ENCODE results near the gene VAV3. TPM values are rescaled to one million over a fixed set of nuclear protein-coding genes. Genes with fewer than 3 reads are reported as not detected.
A peak's percentile ranks its signal among the peaks of the same experiment; 100 is the strongest.

VAV3 gene
- total RNA-seq, 1 donor from 2014 or later = 1.4 TPM

DNA sequence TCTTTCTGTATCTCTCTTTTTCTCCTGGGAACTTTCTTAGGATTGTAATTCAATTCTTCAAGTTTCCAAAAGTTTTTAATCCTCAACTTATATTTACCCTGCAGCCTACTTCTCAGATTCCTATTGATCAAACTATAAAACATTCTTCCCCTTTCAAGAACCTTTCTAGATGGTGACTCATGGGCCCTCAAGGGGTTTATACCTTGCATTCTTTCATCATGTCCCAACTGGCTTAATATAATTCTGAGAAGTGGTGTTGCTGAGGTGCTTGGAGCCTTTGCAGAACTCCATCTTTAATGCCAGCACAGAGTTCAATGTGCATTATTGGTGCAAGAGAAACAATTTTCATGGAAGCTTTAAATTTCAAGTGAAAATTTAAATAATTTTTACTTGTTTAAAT is 273.4 kb downstream of the VAV3 start:
- DNase-seq (ENCODE audit: low read depth) = no peak

DNA sequence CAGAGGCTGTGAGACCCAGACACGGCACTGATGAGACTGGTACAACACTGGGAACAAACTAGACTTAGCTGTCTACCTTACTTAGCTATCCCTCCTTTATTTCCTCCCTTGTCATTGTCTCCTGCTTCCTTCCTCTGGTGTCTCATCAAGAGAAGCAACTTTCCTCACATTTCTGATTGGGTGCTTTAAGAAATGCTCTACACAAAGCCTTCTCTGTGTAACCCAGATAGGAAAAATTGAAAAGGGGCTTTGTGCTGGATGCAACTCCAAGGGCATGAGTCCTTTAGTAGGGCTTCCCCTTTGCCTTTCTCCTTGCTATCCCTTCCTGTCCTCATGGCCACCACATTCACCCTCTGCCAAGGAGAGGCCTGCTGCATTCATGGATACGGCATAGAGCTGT is 274.5 kb downstream of the VAV3 start:
- no peak for DNase-seq (ENCODE audit: low read depth)

GRCh38 chr1:107689733-107690132 is 275.2 kb downstream of the VAV3 start:
- no peak for DNase-seq (ENCODE audit: low read depth)

DNA sequence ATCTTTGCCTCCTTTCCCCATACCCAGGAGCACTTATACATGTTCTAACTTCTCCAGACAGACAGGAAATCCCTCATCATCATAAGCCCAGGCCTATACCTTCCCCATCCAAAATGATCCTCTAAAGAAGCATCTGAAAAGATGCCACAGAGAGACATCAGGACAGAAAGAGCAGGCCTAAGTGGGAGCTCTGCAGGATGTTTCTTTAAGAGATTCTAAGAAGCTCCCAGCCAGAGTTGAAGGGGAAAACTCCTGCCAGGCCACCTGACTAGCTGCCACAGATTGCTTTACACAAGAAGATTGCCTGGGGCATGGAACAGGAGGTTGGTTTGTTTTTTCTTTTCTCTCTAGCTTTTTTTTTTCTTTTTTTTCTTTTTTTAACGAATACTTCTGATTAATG is 275.8 kb downstream of the VAV3 start:
- no peak for DNase-seq (ENCODE audit: low read depth)

GRCh38 chr1:107687849-107688753 is 276.9 kb downstream of the VAV3 start:
- DNase-seq (ENCODE audit: low read depth) = no peak

- DNase-seq (ENCODE audit: low read depth) = no peak
Observed at GRCh38 chr1:107683683-107684082, 281.3 kb downstream of the VAV3 start.

- DNase-seq (ENCODE audit: low read depth) = no peak
Observed at GRCh38 chr1:107683191-107683657, 281.8 kb downstream of the VAV3 start.

- DNase-seq (ENCODE audit: low read depth) = no peak
Observed at GRCh38 chr1:107682467-107682866, 282.5 kb downstream of the VAV3 start.

GRCh38 chr1:107681001-107681479 is 283.9 kb downstream of the VAV3 start:
- DNase-seq (ENCODE audit: low read depth) = no peak

DNA sequence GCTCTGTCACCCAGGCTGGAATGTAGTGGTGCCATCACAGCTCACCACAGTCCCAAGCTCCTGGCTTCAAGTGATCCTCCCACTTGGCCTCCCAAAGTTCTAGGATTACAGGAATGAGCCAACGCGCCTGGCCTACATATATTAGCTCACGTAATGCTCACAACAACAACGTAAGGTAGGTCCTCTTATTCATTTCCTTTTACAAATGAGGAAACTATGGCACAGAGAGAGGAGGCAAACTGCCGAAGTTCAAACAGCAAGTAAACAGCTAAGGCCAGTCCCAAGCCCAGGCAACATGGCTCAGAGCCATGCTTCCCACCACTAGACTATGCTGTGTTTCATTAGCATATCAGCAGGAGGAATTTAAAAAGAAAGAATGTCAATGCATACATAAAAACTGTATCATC is 284.4 kb downstream of the VAV3 start:
- peak; percentile 7 for DNase-seq (ENCODE audit: low read depth)

GRCh38 chr1:107679411-107679953 is 285.5 kb downstream of the VAV3 start:
- DNase-seq (ENCODE audit: low read depth) = no peak

GRCh38 chr1:107678993-107679392 is 286.0 kb downstream of the VAV3 start:
- no peak for DNase-seq (ENCODE audit: low read depth)

GRCh38 chr1:107677697-107678096 is 287.3 kb downstream of the VAV3 start:
- DNase-seq (ENCODE audit: low read depth) = no peak

- DNase-seq (ENCODE audit: low read depth) = no peak
Observed at GRCh38 chr1:107674486-107674885, 290.5 kb downstream of the VAV3 start.

DNA sequence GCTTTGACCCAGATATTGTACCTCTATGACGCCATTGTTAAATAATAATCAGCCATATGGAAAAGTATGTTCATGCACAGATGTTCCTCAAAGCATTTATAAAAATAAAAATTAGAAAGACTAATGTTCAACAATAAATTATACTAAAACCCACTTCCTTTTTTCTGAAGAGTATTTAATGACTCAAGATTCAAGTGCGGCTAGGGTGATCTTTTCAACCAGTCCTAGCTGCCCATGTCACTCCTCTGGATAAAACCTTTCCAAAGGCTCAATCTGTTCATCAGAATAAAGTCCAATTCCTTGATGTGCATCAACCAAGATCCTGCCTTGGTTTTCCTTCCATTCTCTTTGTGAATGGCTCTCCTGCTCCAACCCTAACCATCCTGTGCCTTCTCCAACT is 292.0 kb downstream of the VAV3 start:
- DNase-seq (ENCODE audit: low read depth) = no peak

DNA sequence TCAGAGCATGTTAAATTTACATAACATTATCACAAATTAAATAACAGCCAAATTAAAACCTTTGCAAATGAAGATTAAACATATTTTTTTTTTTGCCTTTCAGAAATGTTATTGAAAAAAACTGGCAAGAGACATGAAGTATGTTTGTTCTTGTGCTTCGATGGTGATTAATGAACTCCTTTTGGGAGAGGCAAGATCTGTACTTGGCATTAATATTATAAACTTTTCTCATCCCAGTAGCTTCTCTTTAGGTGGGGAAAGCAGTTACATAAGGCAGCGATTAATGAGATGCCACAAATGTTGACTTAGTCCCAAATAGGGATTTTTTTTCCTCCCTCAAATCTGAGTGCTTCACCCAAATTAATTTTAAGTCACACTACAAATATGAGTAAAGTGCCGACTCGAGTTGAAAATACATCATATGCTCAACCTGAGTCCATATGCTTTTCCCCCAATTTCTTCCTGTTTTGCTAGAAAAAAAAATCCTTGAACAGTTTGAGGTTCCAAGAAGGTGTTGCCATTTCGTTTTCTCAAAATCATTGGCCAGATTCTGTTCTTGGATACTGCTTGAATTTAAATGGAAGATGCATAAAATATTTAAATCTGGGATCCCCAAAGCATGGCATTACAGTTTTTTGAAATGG is 294.5 kb downstream of the VAV3 start:
- DNase-seq (ENCODE audit: low read depth) = no peak

DNA sequence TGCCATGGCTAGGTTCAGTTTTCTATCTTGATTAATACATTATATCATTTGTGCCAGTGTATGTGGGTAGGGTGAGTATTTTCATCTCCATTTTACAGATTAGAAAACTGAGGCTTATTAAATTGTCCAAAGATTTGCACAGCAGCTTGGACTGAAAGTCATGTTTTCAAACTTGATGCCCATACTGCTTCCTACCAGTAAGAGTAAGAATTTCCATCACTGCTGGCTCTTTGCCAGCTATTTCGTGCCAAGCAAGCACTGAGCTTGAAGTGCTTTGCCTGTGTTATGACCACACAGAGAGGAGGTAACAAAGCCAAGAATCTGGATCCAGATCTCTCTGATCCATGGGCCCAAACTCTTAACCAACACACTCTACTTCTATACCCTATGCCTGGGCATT is 295.0 kb downstream of the VAV3 start:
- DNase-seq (ENCODE audit: low read depth) = peak; percentile 40

GRCh38 chr1:107668762-107669161 is 296.2 kb downstream of the VAV3 start:
- no peak for DNase-seq (ENCODE audit: low read depth)

DNA sequence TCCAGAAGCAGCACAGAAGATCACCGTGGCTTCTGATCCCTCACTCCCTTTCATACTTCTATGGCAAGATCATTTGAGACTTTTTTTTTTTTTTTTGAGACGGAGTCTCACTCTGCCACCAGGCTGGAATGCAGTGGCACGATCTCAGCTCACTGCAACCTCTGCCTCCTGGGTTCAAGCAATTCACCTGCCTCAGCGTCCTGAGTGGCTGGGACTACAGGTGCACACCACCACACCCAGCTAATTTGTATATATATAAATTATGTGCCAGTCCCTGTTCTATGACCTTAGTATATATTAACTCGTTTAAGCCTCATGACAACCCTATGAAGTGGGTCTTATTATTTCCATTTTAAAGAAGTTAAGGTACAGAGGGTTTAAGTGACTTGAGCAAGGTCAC is 298.5 kb downstream of the VAV3 start:
- DNase-seq (ENCODE audit: low read depth) = no peak

DNA sequence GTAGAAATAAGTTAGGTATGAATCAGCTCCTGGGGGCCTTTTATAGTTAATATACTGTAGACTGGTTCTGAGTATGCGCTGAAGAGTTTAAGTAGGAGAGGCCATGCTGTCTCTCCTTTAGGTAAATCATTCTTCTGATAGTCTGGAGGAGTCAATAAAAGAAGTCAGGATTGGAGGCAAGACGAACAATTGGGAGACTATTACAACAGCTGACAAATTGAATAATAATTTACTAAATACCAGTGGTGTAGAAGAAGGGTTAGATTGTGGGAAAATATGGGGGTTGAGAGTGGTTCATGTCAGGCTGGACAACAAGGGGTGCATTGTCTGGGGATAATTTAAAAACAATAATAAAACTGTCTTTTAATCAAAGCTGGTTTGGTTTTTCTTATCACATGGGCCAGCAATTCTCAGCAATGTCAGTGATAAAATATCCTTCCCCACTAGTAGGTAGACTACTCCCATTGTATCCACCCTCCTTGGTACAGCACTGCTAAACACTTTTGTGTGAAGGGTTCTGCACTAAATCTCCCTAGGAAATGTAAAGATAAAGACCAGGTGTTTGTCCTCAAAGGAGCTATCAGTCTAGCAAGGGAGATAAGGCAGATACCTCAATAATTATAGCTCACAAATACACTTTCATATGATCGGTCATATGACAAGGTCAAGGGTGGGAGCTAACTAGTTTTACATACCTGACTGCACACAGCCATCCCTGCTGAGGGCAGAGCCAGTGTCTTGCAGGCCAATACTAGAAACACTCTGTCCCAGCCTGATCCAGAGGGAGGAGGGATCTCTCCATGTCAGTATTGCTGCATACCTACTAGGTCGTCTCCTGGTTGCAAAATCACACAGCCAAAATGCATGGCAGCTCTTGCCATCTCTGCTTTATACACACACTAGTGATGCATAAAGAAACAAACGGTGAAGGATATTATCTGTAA is 299.7 kb downstream of the VAV3 start:
- DNase-seq (ENCODE audit: low read depth) = no peak

- no peak for DNase-seq (ENCODE audit: low read depth)
Observed at GRCh38 chr1:107662971-107663370, 302.0 kb downstream of the VAV3 start.
